Keratinocyte (primary cell): ENCODE data around the gene MEF2A. TPM values are rescaled to one million over a fixed set of nuclear protein-coding genes. Genes with fewer than 3 reads are reported as not detected.

Experiments
- DNase-seq: peaks from one replicate; pipeline ENCODE4 v3.0.0-alpha.2; 2011; ENCODE audit warnings: low read depth, missing footprints, low spot score
- FAIRE-seq: peaks from 2 replicates; lab custom pipeline; 2011; peaks lifted over from hg19 to GRCh38; lab: Jason Lieb, UNC
- H2AFZ ChIP-seq: 2 replicates; pipeline ENCODE4 v1.6.0; 2012; ENCODE audit warnings: low read length, control low read depth, inconsistent platforms; ENCODE audit not compliant: control insufficient read depth
- H3K27ac ChIP-seq: 2 replicates; pipeline ENCODE4 v1.5.1; 2011; ENCODE audit warnings: low read length; ENCODE audit not compliant: control insufficient read depth, insufficient read depth
- H3K27me3 ChIP-seq: 3 replicates; pipeline ENCODE4 v1.6.0; 2011; ENCODE audit warnings: low read length; ENCODE audit not compliant: control insufficient read depth, insufficient read depth; ENCODE audit errors: extremely low read depth
- H3K36me3 ChIP-seq, 2 experiments: 2 replicates in 1 of 2; 3 replicates in 1 of 2; pipeline ENCODE4 v1.5.1; 2011; ENCODE audit warnings: low read length in 2 of 2, mild to moderate bottlenecking in 1 of 2; ENCODE audit not compliant: control insufficient read depth in 2 of 2, insufficient read depth in 2 of 2; ENCODE audit errors: extremely low read depth in 1 of 2
- H3K4me1 ChIP-seq: 3 replicates; pipeline ENCODE4 v1.5.1; 2011; ENCODE audit warnings: low read length; ENCODE audit not compliant: control insufficient read depth, insufficient read depth; ENCODE audit errors: extremely low read depth
- H3K4me2 ChIP-seq: 3 replicates; pipeline ENCODE4 v1.6.0; 2011; ENCODE audit warnings: low read depth, low read length; ENCODE audit not compliant: control insufficient read depth, insufficient read depth; ENCODE audit errors: extremely low read depth
- H3K4me3 ChIP-seq, 3 experiments: fragments of 200-600 bp in 1 of 3; sonication (generic) in 1 of 3; 2 replicates in 2 of 3; 3 replicates in 1 of 3; pipeline ENCODE4 v1.5.1; 2011 to 2016; ENCODE audit warnings: low read length in 3 of 3, mild to moderate bottlenecking in 3 of 3, control low read depth in 2 of 3, inconsistent platforms in 1 of 3, low read depth in 1 of 3, mixed read lengths in 1 of 3, mixed run types in 1 of 3, moderate library complexity in 1 of 3; ENCODE audit not compliant: control insufficient read depth in 2 of 3, insufficient read depth in 2 of 3; ENCODE audit errors: extremely low read depth in 1 of 3
- H3K79me2 ChIP-seq: 2 replicates; pipeline ENCODE4 v1.6.0; 2012; ENCODE audit warnings: low read length; ENCODE audit not compliant: control insufficient read depth, insufficient read depth
- H3K9ac ChIP-seq: 3 replicates; pipeline ENCODE4 v1.6.0; 2011; ENCODE audit warnings: low read length; ENCODE audit not compliant: control insufficient read depth, insufficient read depth; ENCODE audit errors: extremely low read depth
- H3K9me1 ChIP-seq: 3 replicates; pipeline ENCODE4 v1.6.0; 2011; ENCODE audit warnings: low read length; ENCODE audit not compliant: control insufficient read depth, insufficient read depth; ENCODE audit errors: extremely low read depth
- H3K9me3 ChIP-seq: 2 replicates; pipeline ENCODE4 v1.5.1; 2012; ENCODE audit warnings: low read depth, low read length; ENCODE audit not compliant: control insufficient read depth
- H4K20me1 ChIP-seq: 3 replicates; pipeline ENCODE4 v1.6.0; 2011; ENCODE audit warnings: low read length; ENCODE audit not compliant: control insufficient read depth, insufficient read depth; ENCODE audit errors: extremely low read depth
- EZH2 ChIP-seq: IDR thresholded peaks from one replicate; pipeline ENCODE4 v1.6.1; 2012; ENCODE audit warnings: inconsistent platforms, mild to moderate bottlenecking, low read length, moderate library complexity
- dilution Hi-C: fragments of 300-500 bp; cut with MboI; formaldehyde crosslinking; loops from one replicate; pipeline ENCODE4 v1.7.0; 2020; ENCODE audit warnings: low sequenced_read_pairs; ENCODE audit not compliant: extremely low pct_ligation_motif_present
- polyA plus RNA-seq, 5 experiments: library from polyadenylated mRNA; depleted of rRNA in 3 of 5; stranded (reverse) in 3 of 5; stranded (forward) in 1 of 5; unstranded in 1 of 5; fragments of >200 nt; gene quantifications; 1 replicate in 1 of 5; 2 replicates in 3 of 5; 3 replicates in 1 of 5; pipeline versions ENCODE4 v1.2.1 to v1.2.3, GENCODE V29; 2011 to 2012; ENCODE audit warnings: missing spikeins in 2 of 5, low read depth in 1 of 5, low replicate concordance in 1 of 5
- TF ChIP-seq, protein P1 (sequence below), 3 experiments: IDR thresholded peaks in 1 of 3; conservative IDR thresholded peaks in 1 of 3; optimal IDR thresholded peaks in 1 of 3; 2 replicates in 2 of 3; 3 replicates in 1 of 3; pipeline versions ENCODE3 to v1.5.1; 2011; ENCODE audit warnings: low read length in 3 of 3, mild to moderate bottlenecking in 3 of 3, moderate library complexity in 2 of 3, control low read depth in 1 of 3, inconsistent platforms in 1 of 3; ENCODE audit not compliant: insufficient read depth in 2 of 3; ENCODE audit errors: extremely low read depth in 1 of 3

MEF2A gene
- polyA plus RNA-seq, 1 donor (not counting 4 experiments of a cell fraction or from before 2014, with no cell fraction given), result 27.4 TPM

GRCh38 chr15:99728916-99729315, 163.1 kb downstream of the MEF2A start:
- no peak for DNase-seq
- Histone ChIP-seq H3K9me1 (peaks cover 3% of the 10 kb centered on the region), H2AFZ (no peak overlapping the region), H3K9me3 (no peaks in the 10 kb centered on the region), H3K79me2 (no peaks in the 10 kb centered on the region), H3K36me3 (peaks cover 7 to 15% of the 10 kb centered on the region in 2 experiments), H3K27me3 (no peaks in the 10 kb centered on the region), H4K20me1 (no peaks in the 10 kb centered on the region), H3K4me1 (peaks cover 24% of the 10 kb centered on the region), H3K27ac (no peak overlapping the region), H3K4me2 (no peak overlapping the region), H3K9ac (no peak overlapping the region), H3K4me3 (no peak overlapping the region)
- dilution Hi-C loops, result no loop called here
- no peak for FAIRE-seq
- TF ChIP-seq, protein P1, sequence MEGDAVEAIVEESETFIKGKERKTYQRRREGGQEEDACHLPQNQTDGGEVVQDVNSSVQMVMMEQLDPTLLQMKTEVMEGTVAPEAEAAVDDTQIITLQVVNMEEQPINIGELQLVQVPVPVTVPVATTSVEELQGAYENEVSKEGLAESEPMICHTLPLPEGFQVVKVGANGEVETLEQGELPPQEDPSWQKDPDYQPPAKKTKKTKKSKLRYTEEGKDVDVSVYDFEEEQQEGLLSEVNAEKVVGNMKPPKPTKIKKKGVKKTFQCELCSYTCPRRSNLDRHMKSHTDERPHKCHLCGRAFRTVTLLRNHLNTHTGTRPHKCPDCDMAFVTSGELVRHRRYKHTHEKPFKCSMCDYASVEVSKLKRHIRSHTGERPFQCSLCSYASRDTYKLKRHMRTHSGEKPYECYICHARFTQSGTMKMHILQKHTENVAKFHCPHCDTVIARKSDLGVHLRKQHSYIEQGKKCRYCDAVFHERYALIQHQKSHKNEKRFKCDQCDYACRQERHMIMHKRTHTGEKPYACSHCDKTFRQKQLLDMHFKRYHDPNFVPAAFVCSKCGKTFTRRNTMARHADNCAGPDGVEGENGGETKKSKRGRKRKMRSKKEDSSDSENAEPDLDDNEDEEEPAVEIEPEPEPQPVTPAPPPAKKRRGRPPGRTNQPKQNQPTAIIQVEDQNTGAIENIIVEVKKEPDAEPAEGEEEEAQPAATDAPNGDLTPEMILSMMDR (optimal IDR thresholded peaks at IDR 0.05 in 1 of 3, IDR thresholded peaks at IDR 0.05 in 1 of 3, conservative IDR thresholded peaks at IDR 0.05 in 1 of 3; ENCODE audit: extremely low read depth in 1 of 3, insufficient read depth in 2 of 3, low read length in 3 of 3), result no peak
- TF ChIP-seq EZH2, result no peak

DNA sequence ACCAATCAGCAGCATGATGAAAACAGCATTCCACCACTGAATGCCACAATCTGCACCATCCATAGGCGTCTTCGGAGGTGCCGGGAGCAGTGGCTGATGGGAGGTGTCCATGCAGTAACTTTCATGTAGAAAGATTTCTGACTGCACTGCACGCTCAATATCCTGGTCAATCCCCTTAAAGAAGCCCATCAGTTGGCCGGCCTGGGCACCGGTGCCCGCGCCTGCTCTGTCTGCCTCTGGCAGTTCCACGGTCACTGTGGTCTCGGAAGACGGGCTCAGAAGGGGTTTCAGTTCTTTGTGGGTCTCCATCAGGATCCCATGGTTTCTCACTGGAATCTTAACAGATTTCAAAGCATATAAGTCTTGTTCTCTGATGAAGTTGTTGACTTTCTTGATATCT, 163.5 kb downstream of the MEF2A start:
- Histone ChIP-seq H3K9ac (no peak overlapping the region), H3K9me1 (peaks cover 3% of the 10 kb centered on the region), H4K20me1 (no peaks in the 10 kb centered on the region), H3K4me1 (peaks cover 24% of the 10 kb centered on the region), H3K9me3 (no peaks in the 10 kb centered on the region), H3K79me2 (no peaks in the 10 kb centered on the region), H3K27ac (no peak overlapping the region), H3K4me3 (no peak overlapping the region), H3K4me2 (no peak overlapping the region), H3K36me3 (peaks cover 7 to 15% of the 10 kb centered on the region in 2 experiments), H2AFZ (no peak overlapping the region), H3K27me3 (no peaks in the 10 kb centered on the region)
- no peak for TF ChIP-seq EZH2
- TF ChIP-seq, protein P1 (optimal IDR thresholded peaks at IDR 0.05 in 1 of 3, IDR thresholded peaks at IDR 0.05 in 1 of 3, conservative IDR thresholded peaks at IDR 0.05 in 1 of 3; ENCODE audit: extremely low read depth in 1 of 3, insufficient read depth in 2 of 3, low read length in 3 of 3), result no peak
- FAIRE-seq, result no peak
- DNase-seq, result no peak
- dilution Hi-C loops, result no loop called here
